H1 (cell line): Measurements from ENCODE around the gene SCGB1D4. TPM values are rescaled to one million over a fixed set of nuclear protein-coding genes. Genes with fewer than 3 reads are reported as not detected.

ENCODE experiments used
- CTCF ChIA-PET: fragments of 300-600 bp; sonication (Branson Sonifier 250); formaldehyde crosslinking; loops from one replicate; lab custom pipeline; 2021; ENCODE audit not compliant: partially characterized antibody; lab: Charles Lee
- POLR2A ChIA-PET: fragments of 300-600 bp; sonication (Branson Sonifier 250); formaldehyde crosslinking; loops from one replicate; lab custom pipeline; 2021; ENCODE audit warnings: inconsistent platforms; ENCODE audit not compliant: partially characterized antibody; lab: Charles Lee
- DNase-seq, 2 experiments: peaks; one replicate each; pipeline versions ENCODE4 v3.0.0 to v3.0.0-alpha.2; 2010 to 2022; ENCODE audit warnings: low spot score in 2 of 2, low read depth in 1 of 2, mixed read lengths in 1 of 2
- FAIRE-seq: peaks from 2 replicates; lab custom pipeline; 2011; peaks lifted over from hg19 to GRCh38; lab: Jason Lieb, UNC
- H2AFZ ChIP-seq: 2 replicates; pipeline ENCODE4 v1.8.1; 2012; ENCODE audit warnings: low read length, inconsistent platforms
- H2AK5ac ChIP-seq: 2 replicates; pipeline ENCODE4 v1.6.1; 2013; ENCODE audit warnings: low read depth, low read length
- H2BK120ac ChIP-seq: replicated peaks from 2 replicates; pipeline ENCODE3; 2013; ENCODE audit warnings: low read depth, low read length, inconsistent platforms
- H2BK12ac ChIP-seq: 2 replicates; pipeline ENCODE4 v1.6.1; 2013; ENCODE audit warnings: low read depth, low read length
- H2BK15ac ChIP-seq: 2 replicates; pipeline ENCODE4 v1.6.1; 2013; ENCODE audit warnings: low read length
- H2BK20ac ChIP-seq: 2 replicates; pipeline ENCODE4 v1.6.1; 2013; ENCODE audit warnings: low read length
- H2BK5ac ChIP-seq: 2 replicates; pipeline ENCODE4 v1.6.1; 2013; ENCODE audit warnings: low read depth, low read length
- H3K14ac ChIP-seq: 2 replicates; pipeline ENCODE4 v1.6.1; 2013; ENCODE audit warnings: inconsistent platforms; ENCODE audit not compliant: insufficient read length
- H3K18ac ChIP-seq: 2 replicates; pipeline ENCODE4 v1.6.1; 2013; ENCODE audit warnings: low read length; ENCODE audit errors: extremely low read depth
- H3K23ac ChIP-seq: 2 replicates; pipeline ENCODE4 v1.6.1; 2013; ENCODE audit warnings: inconsistent platforms; ENCODE audit not compliant: insufficient read length
- H3K23me2 ChIP-seq: 2 replicates; pipeline ENCODE4 v1.6.1; 2013; ENCODE audit warnings: low read depth, low read length
- H3K27ac ChIP-seq: 2 replicates; pipeline ENCODE4 v1.6.1; 2011; ENCODE audit warnings: low read depth, low read length, inconsistent platforms
- H3K27me3 ChIP-seq, 4 experiments: replicated peaks in 1 of 4; 1 replicate in 1 of 4; 2 replicates in 3 of 4; pipeline versions ENCODE4 v1.6.1 to v1.8.1; 2011 to 2013; ENCODE audit warnings: low read length in 3 of 4, mild to moderate bottlenecking in 3 of 4, inconsistent platforms in 2 of 4, mixed read lengths in 2 of 4, moderate library complexity in 1 of 4; ENCODE audit not compliant: control insufficient read depth in 3 of 4, insufficient read depth in 3 of 4; ENCODE audit errors: extremely low read depth in 1 of 4
- H3K36me3 ChIP-seq, 4 experiments: 2 replicates each; pipeline versions ENCODE4 v1.6.1 to v1.8.1; 2011 to 2013; ENCODE audit warnings: mild to moderate bottlenecking in 4 of 4, low read length in 3 of 4, moderate library complexity in 2 of 4, control low read depth in 1 of 4, inconsistent platforms in 1 of 4; ENCODE audit not compliant: insufficient read depth in 4 of 4, control insufficient read depth in 2 of 4
- H3K4ac ChIP-seq: replicated peaks from 2 replicates; pipeline ENCODE3; 2013; ENCODE audit warnings: low read length, low read depth, mixed read lengths, inconsistent platforms; ENCODE audit not compliant: insufficient read length
- H3K4me1 ChIP-seq, 4 experiments: replicated peaks in 1 of 4; 1 replicate in 1 of 4; 2 replicates in 3 of 4; pipeline versions ENCODE4 v1.6.1 to v1.8.1; 2011 to 2013; ENCODE audit warnings: low read length in 3 of 4, inconsistent platforms in 2 of 4, mixed read lengths in 1 of 4; ENCODE audit not compliant: insufficient read depth in 4 of 4, control insufficient read depth in 3 of 4
- H3K4me2 ChIP-seq, 2 experiments: 2 replicates each; pipeline versions ENCODE4 v1.6.1 to v1.8.1; 2011 to 2013; ENCODE audit warnings: low read depth in 2 of 2, low read length in 2 of 2, control low read depth in 1 of 2, inconsistent platforms in 1 of 2, mild to moderate bottlenecking in 1 of 2; ENCODE audit not compliant: insufficient read depth in 1 of 2
- H3K4me3 ChIP-seq, 4 experiments: fragments of 200-600, 300-600 bp in 1 of 4; sonication (generic), shearing (Covaris generic), sonication (Bioruptor Twin) in 1 of 4; 2 replicates each; pipeline versions ENCODE4 v1.5.1 to v1.8.1; 2011 to 2016; ENCODE audit warnings: low read length in 4 of 4, low read depth in 3 of 4, control low read depth in 2 of 4, inconsistent platforms in 2 of 4, mild to moderate bottlenecking in 2 of 4, mixed read lengths in 1 of 4, moderate library complexity in 1 of 4; ENCODE audit not compliant: insufficient read depth in 2 of 4; ENCODE audit errors: extremely low read depth in 1 of 4
- H3K56ac ChIP-seq: replicated peaks from 2 replicates; pipeline ENCODE3; 2013; ENCODE audit warnings: low read depth, mild to moderate bottlenecking, mixed read lengths, low read length, inconsistent platforms; ENCODE audit not compliant: insufficient read length
- H3K79me1 ChIP-seq: 2 replicates; pipeline ENCODE4 v1.6.1; 2013; ENCODE audit warnings: low read depth, low read length, control low read depth
- H3K79me2 ChIP-seq, 2 experiments: 2 replicates each; pipeline versions ENCODE4 v1.6.1 to v1.8.1; 2012 to 2013; ENCODE audit warnings: low read length in 2 of 2, mild to moderate bottlenecking in 2 of 2, inconsistent platforms in 1 of 2; ENCODE audit not compliant: insufficient read depth in 2 of 2, control insufficient read depth in 1 of 2
- H3K9ac ChIP-seq, 4 experiments: replicated peaks in 1 of 4; 1 replicate in 1 of 4; 2 replicates in 3 of 4; pipeline versions ENCODE4 v1.6.1 to v1.8.1; 2011 to 2013; ENCODE audit warnings: low read depth in 3 of 4, low read length in 3 of 4, control low read depth in 2 of 4, mild to moderate bottlenecking in 2 of 4, moderate library complexity in 2 of 4, inconsistent platforms in 1 of 4; ENCODE audit errors: extremely low read depth in 1 of 4
- H3K9me3 ChIP-seq, 2 experiments: 2 replicates each; pipeline versions ENCODE4 v1.6.1 to v1.8.1; 2012 to 2013; ENCODE audit warnings: mild to moderate bottlenecking in 2 of 2, moderate library complexity in 2 of 2, control low read depth in 1 of 2, inconsistent platforms in 1 of 2, low read depth in 1 of 2, low read length in 1 of 2, mixed read lengths in 1 of 2; ENCODE audit not compliant: insufficient read depth in 2 of 2
- H4K20me1 ChIP-seq, 2 experiments: replicated peaks in 1 of 2; 2 replicates each; pipeline versions ENCODE3 to v1.8.1; 2011 to 2013; ENCODE audit warnings: inconsistent platforms in 2 of 2, low read length in 2 of 2, mild to moderate bottlenecking in 1 of 2; ENCODE audit not compliant: insufficient read depth in 2 of 2, control insufficient read depth in 1 of 2
- H4K5ac ChIP-seq: 2 replicates; pipeline ENCODE4 v1.6.1; 2013; ENCODE audit warnings: low read length, low read depth, mixed read lengths, inconsistent platforms; ENCODE audit not compliant: insufficient read length
- H4K8ac ChIP-seq: 2 replicates; pipeline ENCODE4 v1.8.0; 2013; ENCODE audit warnings: mild to moderate bottlenecking, moderate library complexity, low read length, inconsistent platforms; ENCODE audit not compliant: insufficient read depth; ENCODE audit errors: extremely low read depth
- H4K91ac ChIP-seq: replicated peaks from 2 replicates; pipeline ENCODE3; 2013; ENCODE audit warnings: low read length, mixed read lengths, inconsistent platforms; ENCODE audit not compliant: insufficient read length
- ASH2L ChIP-seq: fragments of 200-600, 300-600 bp; sonication (generic); IDR thresholded peaks from one replicate; pipeline ENCODE4 v1.7.1; 2017; ENCODE audit warnings: low read length
- ATF2 ChIP-seq: IDR thresholded peaks from 2 replicates; pipeline ENCODE4 v1.6.1; 2012; ENCODE audit warnings: low read length, inconsistent platforms
- CHD1 ChIP-seq: IDR thresholded peaks from 2 replicates; pipeline ENCODE4 v1.6.1; 2012; ENCODE audit warnings: low read depth, low read length, improper control_type of control experiment
- CHD2 ChIP-seq: IDR thresholded peaks from 2 replicates; pipeline ENCODE4 v1.6.1; 2012; ENCODE audit warnings: low read length, improper control_type of control experiment
- EGR1 ChIP-seq: IDR thresholded peaks from 2 replicates; pipeline ENCODE4 v1.6.1; 2011; ENCODE audit warnings: low read depth, low read length, borderline replicate concordance
- FOSL1 ChIP-seq: IDR thresholded peaks from 2 replicates; pipeline ENCODE4 v1.6.1; 2011; ENCODE audit warnings: mild to moderate bottlenecking, low read depth, low read length, moderate library complexity; ENCODE audit not compliant: insufficient read depth
- GABPA ChIP-seq: IDR thresholded peaks from 2 replicates; pipeline ENCODE4 v1.6.1; 2011; ENCODE audit warnings: mild to moderate bottlenecking, low read length, moderate library complexity, borderline replicate concordance; ENCODE audit not compliant: insufficient read depth
- HDAC6 ChIP-seq: IDR thresholded peaks from one replicate; pipeline ENCODE4 v1.7.1; 2012; ENCODE audit warnings: low read depth, mild to moderate bottlenecking, inconsistent platforms, low read length, moderate library complexity
- KDM1A ChIP-seq: fragments of 200-600, 300-600 bp; sonication (generic); IDR thresholded peaks from 2 replicates; pipeline ENCODE4 v1.7.1; 2016; ENCODE audit warnings: mild to moderate bottlenecking, low read length, borderline replicate concordance
- PHF8 ChIP-seq: fragments of 200-600 bp; sonication (generic); conservative IDR thresholded peaks from 2 replicates; pipeline ENCODE4 v1.7.1; 2012; ENCODE audit warnings: low read depth, mild to moderate bottlenecking, inconsistent platforms, low read length, moderate library complexity
- POU5F1 ChIP-seq: IDR thresholded peaks from 2 replicates; pipeline ENCODE4 v1.6.1; 2011; ENCODE audit warnings: low read depth, mild to moderate bottlenecking, low read length, moderate library complexity
- SIRT6 ChIP-seq: IDR thresholded peaks from one replicate; pipeline ENCODE4 v1.7.1; 2012; ENCODE audit warnings: low read length, inconsistent platforms
- SP1 ChIP-seq: IDR thresholded peaks from 2 replicates; pipeline ENCODE4 v1.6.1; 2011; ENCODE audit warnings: low read depth, low read length
- TBP ChIP-seq: IDR thresholded peaks from 2 replicates; pipeline ENCODE4 v1.6.1; 2011; ENCODE audit warnings: low read depth, low read length, improper control_type of control experiment
- TEAD4 ChIP-seq: IDR thresholded peaks from 2 replicates; pipeline ENCODE4 v1.6.1; 2012; ENCODE audit warnings: low read depth, low read length, inconsistent platforms, mixed read lengths
- ZNF274 ChIP-seq: IDR thresholded peaks from 2 replicates; pipeline ENCODE4 v1.7.0; 2012; ENCODE audit warnings: low read length, borderline replicate concordance; ENCODE audit errors: extremely low read depth
- polyA plus RNA-seq, 7 experiments: library from polyadenylated mRNA; depleted of rRNA in 3 of 7; stranded (reverse) in 5 of 7; unstranded in 2 of 7; fragments of >200 nt in 5 of 7; fragments of 200-250 nt in 2 of 7; gene quantifications; 1 replicate in 5 of 7; 2 replicates in 1 of 7; 4 replicates in 1 of 7; pipeline versions ENCODE4 v1.2.1 to v1.2.3, GENCODE V29; 2011 to 2013; ENCODE audit warnings: missing spikeins in 2 of 7, mixed read lengths in 2 of 7
- total RNA-seq: library from RNA; stranded (reverse); fragmentation: NEBNext Ultra II Directional; extraction: Animal tissue kit (Norgen Biotek cat#: 25700); gene quantifications from 2 replicates; pipeline ENCODE4 v1.2.1, GENCODE V29; 2021

The SCGB1D4 gene
- total and polyA plus RNA-seq, 2 of the 8 experiments (the other 6 are each of a cell fraction or from before 2014, with no cell fraction given), result not detected

- Histone ChIP-seq H2AFZ (no peak overlapping the region), H3K23ac (no peak overlapping the region), H3K36me3 (no peaks in the 10 kb centered on the region), H3K4me3 (no peak overlapping the region), H4K91ac (no peak overlapping the region), H3K56ac (no peak overlapping the region), H3K79me2 (no peaks in the 10 kb centered on the region), H3K27ac (no peak overlapping the region), H3K79me1 (no peaks in the 10 kb centered on the region), H2BK12ac (no peak overlapping the region), H3K9me3 (peaks cover 4 to 23% of the 10 kb centered on the region in 2 experiments), H4K8ac (no peak overlapping the region), H4K20me1 (no peaks in the 10 kb centered on the region), H3K4me1 (no peaks in the 10 kb centered on the region), H2BK15ac (no peak overlapping the region), H3K23me2 (no peaks in the 10 kb centered on the region), H3K4ac (no peak overlapping the region), H3K18ac (no peak overlapping the region), H3K4me2 (no peak overlapping the region), H3K9ac (no peak overlapping the region), H2BK20ac (no peak overlapping the region), H3K14ac (no peak overlapping the region), H2BK5ac (no peak overlapping the region), H4K5ac (no peak overlapping the region), H2BK120ac (no peak overlapping the region), H3K27me3 (no peaks in the 10 kb centered on the region), H2AK5ac (no peak overlapping the region)
- no peak for DNase-seq
- ChIA-PET POLR2A (no interaction called here), CTCF (interaction anchor here (1.0 kb wide), 1 partner anchor 73 kb away, joined by 3 read pairs; no protein-coding TSS in a partner anchor)
- no peak for FAIRE-seq
- TF ChIP-seq SP1 (no peak), FOSL1 (no peak), KDM1A (no peak), ASH2L (no peak), CHD2 (no peak), ATF2 (no peak), POU5F1 (no peak), CHD1 (no peak), TBP (no peak), EGR1 (no peak), SIRT6 (no peak), TEAD4 (no peak), ZNF274 (no peak), HDAC6 (no peak), GABPA (no peak), PHF8 (no peak)
Measured at GRCh38 chr11:62280452-62280851, 18.4 kb downstream of the SCGB1D4 start.
